CD4-positive, alpha-beta T cell (primary cell): Measurements from ENCODE around the gene CCDC50. TPM values are rescaled to one million over a fixed set of nuclear protein-coding genes. Genes with fewer than 3 reads are reported as not detected.

Experiments
- ATAC-seq: fragments of 200-7000 bp; cut with Tn5 transposase; one replicate; pipeline ENCODE4 v1.10.0; 2022; ENCODE audit warnings: mild to moderate bottlenecking; ENCODE audit not compliant: poor library complexity
- CTCF ChIA-PET: fragments of 350-600 bp; sonication (Branson Sonifier 250); formaldehyde crosslinking; loops from one replicate; lab custom pipeline; 2021; ENCODE audit warnings: antibody characterized with exemption, inconsistent platforms; lab: Charles Lee
- POLR2A ChIA-PET: fragments of 350-600 bp; sonication (Branson Sonifier 250); formaldehyde crosslinking; loops from one replicate; lab custom pipeline; 2021; ENCODE audit warnings: antibody characterized with exemption, inconsistent platforms; lab: Charles Lee
- DNase-seq, 14 experiments: peaks; one replicate each; pipeline ENCODE4 v3.0.0-alpha.2; 2013 to 2020; ENCODE audit warnings: mixed read lengths in 2 of 14
- H3K27ac ChIP-seq, 2 donors: one replicate each; pipeline versions ENCODE4 v1.5.1 to v1.7.0; 2013; ENCODE audit warnings: low read length in 2 of 2, low read depth in 1 of 2, mild to moderate bottlenecking in 1 of 2
- H3K27me3 ChIP-seq, 2 experiments: 1 replicate in 1 of 2; 2 replicates in 1 of 2; pipeline versions ENCODE4 v1.6.1 to v1.7.0; 2013; ENCODE audit warnings: low read length in 2 of 2, control low read depth in 1 of 2, mild to moderate bottlenecking in 1 of 2, moderate library complexity in 1 of 2; ENCODE audit not compliant: insufficient read depth in 2 of 2, control insufficient read depth in 1 of 2
- H3K36me3 ChIP-seq: one replicate; pipeline ENCODE4 v1.6.1; 2013; ENCODE audit warnings: low read length, control low read depth; ENCODE audit not compliant: insufficient read depth
- H3K4me1 ChIP-seq: one replicate; pipeline ENCODE4 v1.6.1; 2013; ENCODE audit warnings: low read length, control low read depth; ENCODE audit not compliant: insufficient read depth
- H3K4me3 ChIP-seq: one replicate; pipeline ENCODE4 v1.5.1; 2013; ENCODE audit warnings: mild to moderate bottlenecking, low read length, moderate library complexity
- H3K9me3 ChIP-seq, 2 experiments: 1 replicate in 1 of 2; 2 replicates in 1 of 2; pipeline versions ENCODE4 v1.6.1 to v1.7.0; 2013; ENCODE audit warnings: low read length in 2 of 2, mild to moderate bottlenecking in 2 of 2, control low read depth in 1 of 2, moderate library complexity in 1 of 2; ENCODE audit not compliant: control insufficient read depth in 1 of 2, insufficient read depth in 1 of 2
- H3K27ac Mint-ChIP-seq: one replicate; pipeline ENCODE4 v1.8.0; 2020; ENCODE audit warnings: mixed read lengths
- H3K27me3 Mint-ChIP-seq: one replicate; pipeline ENCODE4 v1.8.0; 2021; ENCODE audit warnings: mixed read lengths
- H3K36me3 Mint-ChIP-seq: one replicate; pipeline ENCODE4 v1.8.0; 2021; ENCODE audit warnings: low read depth, mixed read lengths
- H3K4me1 Mint-ChIP-seq: one replicate; pipeline ENCODE4 v1.8.0; 2021; ENCODE audit warnings: low read depth, mixed read lengths
- H3K4me3 Mint-ChIP-seq: one replicate; pipeline ENCODE4 v1.8.0; 2020; ENCODE audit warnings: mild to moderate bottlenecking, mixed read lengths
- H3K9me3 Mint-ChIP-seq: one replicate; pipeline ENCODE4 v1.8.0; 2020; ENCODE audit warnings: mixed read lengths
- CTCF ChIP-seq: fragments of 200-600 bp; IDR thresholded peaks from one replicate; pipeline ENCODE4 v1.8.0; 2022; ENCODE audit warnings: antibody characterized with exemption, mild to moderate bottlenecking
- intact Hi-C, 2 experiments: fragments of 100-400 bp; cut with DNase I in 1 of 2; cut with micrococcal nuclease in 1 of 2; formaldehyde crosslinking; loops; one replicate each; pipeline versions ENCODE4 v1.15.1 to v1.9.0; 2023 to 2025; cut with DNase I, micrococcal nuclease
- total RNA-seq, 174 experiments: library from RNA in 2 of 174; stranded (reverse) in 2 of 174; gene quantifications; one replicate each; pipeline ENCODE4 v1.2.3 and lab custom pipeline; 2021 to 2026

The CCDC50 gene
- total RNA-seq, 2 experiments from 2014 or later, result 16.7 to 16.8 TPM

DNA sequence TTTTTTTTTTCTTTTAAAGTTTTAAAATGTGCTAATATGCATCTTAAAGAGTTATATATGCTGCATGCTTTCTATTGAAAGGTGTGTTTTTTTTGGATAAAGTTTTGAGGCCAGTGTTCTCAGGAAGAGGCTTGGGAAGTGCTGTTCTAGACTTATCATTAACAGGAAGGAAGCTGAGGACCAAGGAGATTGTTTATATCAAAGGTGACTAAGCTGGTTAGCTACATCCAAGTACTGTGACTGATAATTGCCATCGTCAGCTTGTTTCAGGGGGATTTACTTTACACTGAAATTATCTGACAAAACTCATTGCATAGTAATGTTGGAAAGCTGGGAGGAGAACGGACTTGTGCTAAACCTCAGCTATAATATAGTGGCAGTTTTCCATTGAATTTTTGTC is 37.5 kb downstream of the CCDC50 start:
- ATAC-seq (no peak), DNase-seq (no peak)
- H3K27me3 ChIP-seq, result no peaks in the 10 kb centered on the region
- POLR2A ChIA-PET, result no interaction called here
- intact Hi-C loops, result no loop called here
- H3K27ac Mint-ChIP-seq, result no peak overlapping the region
- H3K4me3 ChIP-seq, result no peak overlapping the region
- H3K9me3 ChIP-seq, result no peaks in the 10 kb centered on the region
- no peaks in the 10 kb centered on the region for H3K36me3 ChIP-seq
- no peak overlapping the region for H3K4me3 Mint-ChIP-seq
- H3K9me3 Mint-ChIP-seq, result no peaks in the 10 kb centered on the region
- no peak overlapping the region for H3K27ac ChIP-seq
- no peaks in the 10 kb centered on the region for H3K27me3 Mint-ChIP-seq
- H3K36me3 Mint-ChIP-seq, result peaks cover 13% of the 10 kb centered on the region
- H3K4me1 Mint-ChIP-seq, result peaks cover under 1% of the 10 kb centered on the region
- H3K4me1 ChIP-seq, result no peaks in the 10 kb centered on the region
- TF ChIP-seq CTCF, result no peak
- CTCF ChIA-PET, result no interaction called here

- Histone ChIP-seq H3K4me3 (no peak overlapping the region), H3K4me1 (no peaks in the 10 kb centered on the region), H3K36me3 (no peaks in the 10 kb centered on the region), H3K27me3 (no peaks in the 10 kb centered on the region), H3K27ac (no peak overlapping the region), H3K9me3 (no peaks in the 10 kb centered on the region)
- no peaks in the 10 kb centered on the region for H3K27me3 Mint-ChIP-seq
- no peaks in the 10 kb centered on the region for H3K9me3 Mint-ChIP-seq
- ATAC-seq, result no peak
- H3K4me1 Mint-ChIP-seq, result peaks cover 8% of the 10 kb centered on the region
- no peak overlapping the region for H3K4me3 Mint-ChIP-seq
- H3K36me3 Mint-ChIP-seq, result peaks cover 13% of the 10 kb centered on the region
- TF ChIP-seq CTCF, result no peak
- POLR2A ChIA-PET, result no interaction called here
- H3K27ac Mint-ChIP-seq, result no peak overlapping the region
- intact Hi-C loops, result no loop called here
- CTCF ChIA-PET, result no interaction called here
- no peak for DNase-seq
Measured at GRCh38 chr3:191368755-191369615, 39.8 kb downstream of the CCDC50 start.

GRCh38 chr3:191369616-191370010 is 40.4 kb downstream of the CCDC50 start:
- Mint-ChIP-seq H3K4me3 (no peak overlapping the region), H3K4me1 (peaks cover 8% of the 10 kb centered on the region), H3K9me3 (no peaks in the 10 kb centered on the region), H3K27me3 (no peaks in the 10 kb centered on the region), H3K36me3 (peaks cover 13% of the 10 kb centered on the region), H3K27ac (no peak overlapping the region)
- Histone ChIP-seq H3K4me1 (no peaks in the 10 kb centered on the region), H3K9me3 (no peaks in the 10 kb centered on the region), H3K4me3 (no peak overlapping the region), H3K27ac (no peak overlapping the region), H3K36me3 (no peaks in the 10 kb centered on the region), H3K27me3 (no peaks in the 10 kb centered on the region)
- no peak for ATAC-seq
- POLR2A ChIA-PET, result no interaction called here
- CTCF ChIA-PET, result no interaction called here
- DNase-seq, result no peak
- intact Hi-C loops, result no loop called here
- no peak for TF ChIP-seq CTCF
